ENCODE measurements around the gene GLCCI1. TPM values are rescaled to one million over a fixed set of nuclear protein-coding genes. Genes with fewer than 3 reads are reported as not detected.

Gene GLCCI1
- polyA plus RNA-seq, 10 donors, result 10.6 to 24.0 (median 16.6) TPM

GRCh38 chr7:8129318-8129659, 160.7 kb downstream of the GLCCI1 start:
- DNase-seq, result no peak

- DNase-seq, result no peak
These were observed 162.1 kb downstream of the GLCCI1 start for GRCh38 chr7:8130663-8131062.

GRCh38 chr7:8131694-8132605, 163.4 kb downstream of the GLCCI1 start:
- no peak for DNase-seq

GRCh38 chr7:8133188-8133848, 164.7 kb downstream of the GLCCI1 start:
- no peak for DNase-seq

- DNase-seq, result no peak
These were observed 165.6 kb downstream of the GLCCI1 start for GRCh38 chr7:8134089-8134733.

GRCh38 chr7:8135417-8135816, 166.8 kb downstream of the GLCCI1 start:
- no peak for DNase-seq

GRCh38 chr7:8136051-8136730, 167.6 kb downstream of the GLCCI1 start:
- DNase-seq, result no peak

All from muscle of back (tissue), 11 donors.